ENCODE results near the gene SMC6.

SMC6 gene

GRCh38 chr2:17763641-17764333 is 10.2 kb upstream of the SMC6 start:
- ATAC-seq (ENCODE audit: insufficient read depth, low read depth) = no peak
- peaks cover 72% of the 10 kb centered on the region for H3K36me3 ChIP-seq (ENCODE audit: insufficient read depth, low read length)
- H3K27ac ChIP-seq (ENCODE audit: low read length) = no peak overlapping the region

GRCh38 chr2:17762451-17762850 is 8.8 kb upstream of the SMC6 start:
- no peak for ATAC-seq (ENCODE audit: insufficient read depth, low read depth)

More at GRCh38 chr2:17763641-17764333, 10.2 kb upstream of the SMC6 start:
- Histone ChIP-seq H3K4me3 (ENCODE audit: low read depth in 1 of 2, low read length in 2 of 2) (no peak overlapping the region), H4K20me1 (ENCODE audit: insufficient read depth, low read length) (peaks cover 2% of the 10 kb centered on the region; the same call in 1 of the 2 replicates), H3K4me2 (ENCODE audit: insufficient read depth, low read length) (no peak overlapping the region), H2AFZ (ENCODE audit: low read depth, low read length) (no peak overlapping the region), H3K4me1 (ENCODE audit: insufficient read depth, low read length) (no peaks in the 10 kb centered on the region), H3K9ac (ENCODE audit: low read depth, low read length) (no peak overlapping the region), H3K79me2 (ENCODE audit: insufficient read depth, low read length) (peaks cover 38% of the 10 kb centered on the region), H3K27me3 (ENCODE audit: insufficient read depth, low read length, poor library complexity) (no peaks in the 10 kb centered on the region), H3K9me3 (ENCODE audit: insufficient read depth, low read length, severe bottlenecking) (no peaks in the 10 kb centered on the region)
- no peak for DNase-seq
- no peak for TF ChIP-seq CTCF (IDR thresholded peaks at IDR 0.05; ENCODE audit: borderline replicate concordance, extremely low read depth, low read length, poor library complexity, severe bottlenecking)
- TF ChIP-seq EZH2 (IDR thresholded peaks at IDR 0.05; ENCODE audit: borderline replicate concordance, low read depth, low read length, severe bottlenecking) = no peak

GRCh38 chr2:17759805-17760204 is 6.2 kb upstream of the SMC6 start:
- TF ChIP-seq CTCF (IDR thresholded peaks at IDR 0.05; ENCODE audit: borderline replicate concordance, extremely low read depth, low read length, poor library complexity, severe bottlenecking) (no peak), EZH2 (IDR thresholded peaks at IDR 0.05; ENCODE audit: borderline replicate concordance, low read depth, low read length, severe bottlenecking) (no peak)
- no peak overlapping the region for H3K9ac ChIP-seq (ENCODE audit: low read depth, low read length)
- no peak for ATAC-seq (ENCODE audit: insufficient read depth, low read depth)
- no peak overlapping the region for H3K4me2 ChIP-seq (ENCODE audit: insufficient read depth, low read length)
- no peak for DNase-seq
- H3K27me3 ChIP-seq (ENCODE audit: insufficient read depth, low read length, poor library complexity) = no peaks in the 10 kb centered on the region
- peaks cover 26% of the 10 kb centered on the region for H3K4me1 ChIP-seq (ENCODE audit: insufficient read depth, low read length)
- H2AFZ ChIP-seq (ENCODE audit: low read depth, low read length) = no peak overlapping the region
- peaks cover 7% of the 10 kb centered on the region; the same call in 1 of the 2 replicates for H4K20me1 ChIP-seq (ENCODE audit: insufficient read depth, low read length)
- peaks cover 76% of the 10 kb centered on the region for H3K79me2 ChIP-seq (ENCODE audit: insufficient read depth, low read length)
- H3K4me3 ChIP-seq (ENCODE audit: low read depth in 1 of 2, low read length in 2 of 2) = no peak overlapping the region
- no peak overlapping the region for H3K27ac ChIP-seq (ENCODE audit: low read length)
- H3K9me3 ChIP-seq (ENCODE audit: insufficient read depth, low read length, severe bottlenecking) = no peaks in the 10 kb centered on the region
- peaks cover 41% of the 10 kb centered on the region for H3K36me3 ChIP-seq (ENCODE audit: insufficient read depth, low read length)

More at GRCh38 chr2:17762451-17762850, 8.8 kb upstream of the SMC6 start:
- no peak overlapping the region for H2AFZ ChIP-seq (ENCODE audit: low read depth, low read length)
- no peaks in the 10 kb centered on the region for H3K4me1 ChIP-seq (ENCODE audit: insufficient read depth, low read length)
- no peak overlapping the region for H3K9ac ChIP-seq (ENCODE audit: low read depth, low read length)
- TF ChIP-seq CTCF (IDR thresholded peaks at IDR 0.05; ENCODE audit: borderline replicate concordance, extremely low read depth, low read length, poor library complexity, severe bottlenecking) (no peak), EZH2 (IDR thresholded peaks at IDR 0.05; ENCODE audit: borderline replicate concordance, low read depth, low read length, severe bottlenecking) (no peak)
- no peaks in the 10 kb centered on the region for H3K9me3 ChIP-seq (ENCODE audit: insufficient read depth, low read length, severe bottlenecking)
- H3K4me2 ChIP-seq (ENCODE audit: insufficient read depth, low read length) = no peak overlapping the region
- H4K20me1 ChIP-seq (ENCODE audit: insufficient read depth, low read length) = peaks cover 2% of the 10 kb centered on the region; the same call in 1 of the 2 replicates
- peaks cover 60% of the 10 kb centered on the region for H3K36me3 ChIP-seq (ENCODE audit: insufficient read depth, low read length)
- H3K27ac ChIP-seq (ENCODE audit: low read length) = no peak overlapping the region
- no peak overlapping the region for H3K4me3 ChIP-seq (ENCODE audit: low read depth in 1 of 2, low read length in 2 of 2)
- H3K79me2 ChIP-seq (ENCODE audit: insufficient read depth, low read length) = peaks cover 51% of the 10 kb centered on the region
- no peak for DNase-seq
- H3K27me3 ChIP-seq (ENCODE audit: insufficient read depth, low read length, poor library complexity) = no peaks in the 10 kb centered on the region
